GM12872 (cell line): Measurements from ENCODE around the gene FAM151A.

Experiments used
- CTCF ChIP-seq: IDR thresholded peaks from 3 replicates; pipeline ENCODE4 v1.5.1; 2011; ENCODE audit warnings: low read depth, mild to moderate bottlenecking, low read length, moderate library complexity; ENCODE audit not compliant: insufficient read depth

The FAM151A gene

GRCh38 chr1:54599211-54599823, 24.0 kb downstream of the FAM151A start:
- no peak for TF ChIP-seq CTCF

GRCh38 chr1:54597455-54598030, 25.8 kb downstream of the FAM151A start:
- TF ChIP-seq CTCF, result no peak

- no peak for TF ChIP-seq CTCF
Measured at GRCh38 chr1:54596756-54597155, 26.6 kb downstream of the FAM151A start.

GRCh38 chr1:54595956-54596498, 27.3 kb downstream of the FAM151A start:
- no peak for TF ChIP-seq CTCF

- TF ChIP-seq CTCF, result no peak
Measured at GRCh38 chr1:54594463-54594862, 28.9 kb downstream of the FAM151A start.

GRCh38 chr1:54593571-54594160, 29.7 kb downstream of the FAM151A start:
- no peak for TF ChIP-seq CTCF

GRCh38 chr1:54591127-54591756, 32.1 kb downstream of the FAM151A start:
- TF ChIP-seq CTCF, result no peak
